Activated CD8-positive, alpha-beta T cell treated with anti-CD3 and anti-CD28 coated beads, Interleukin-2, amount 10 ng/mL, durations not matched to agents 7 days and 5 days (primary cell): ENCODE measurements around the gene SDK2. TPM values are rescaled to one million over a fixed set of nuclear protein-coding genes. Genes with fewer than 3 reads are reported as not detected.

Experiments used
- ATAC-seq: fragments of 150-1000 bp; cut with Tn5 transposase; one replicate; pipeline ENCODE4 v1.10.0; 2021; ENCODE audit warnings: moderate library complexity
- CTCF ChIA-PET: fragments of 350-600 bp; sonication (Branson Sonifier 250); formaldehyde crosslinking; loops from one replicate; lab custom pipeline; 2021; ENCODE audit warnings: antibody characterized with exemption; lab: Charles Lee
- POLR2A ChIA-PET: fragments of 350-600 bp; sonication (Branson Sonifier 250); formaldehyde crosslinking; loops from one replicate; lab custom pipeline; 2021; ENCODE audit warnings: antibody characterized with exemption; lab: Charles Lee
- DNase-seq: peaks from one replicate; pipeline ENCODE4 v3.0.0-alpha.2; 2020
- H3K27ac Mint-ChIP-seq: one replicate; pipeline ENCODE4 v1.8.0; 2021; ENCODE audit warnings: mild to moderate bottlenecking, mixed read lengths
- H3K27me3 Mint-ChIP-seq: one replicate; pipeline ENCODE4 v1.8.0; 2021; ENCODE audit warnings: low read depth, mixed read lengths
- H3K36me3 Mint-ChIP-seq: one replicate; pipeline ENCODE4 v1.8.0; 2021; ENCODE audit warnings: low read depth, mixed read lengths
- H3K4me1 Mint-ChIP-seq: one replicate; pipeline ENCODE4 v1.8.0; 2021; ENCODE audit warnings: low read depth, mixed read lengths
- H3K4me3 Mint-ChIP-seq: one replicate; pipeline ENCODE4 v1.8.0; 2021; ENCODE audit warnings: mild to moderate bottlenecking, mixed read lengths
- H3K9me3 Mint-ChIP-seq: one replicate; pipeline ENCODE4 v1.8.0; 2022; ENCODE audit warnings: mixed read lengths; ENCODE audit not compliant: insufficient read depth
- total RNA-seq, 2 experiments: library from RNA; stranded (reverse); gene quantifications; one replicate each; pipeline ENCODE4 v1.2.3, GENCODE V29; 2021

The SDK2 gene
- total RNA-seq, 2 experiments from 2014 or later = 18.4 to 20.0 TPM

DNA sequence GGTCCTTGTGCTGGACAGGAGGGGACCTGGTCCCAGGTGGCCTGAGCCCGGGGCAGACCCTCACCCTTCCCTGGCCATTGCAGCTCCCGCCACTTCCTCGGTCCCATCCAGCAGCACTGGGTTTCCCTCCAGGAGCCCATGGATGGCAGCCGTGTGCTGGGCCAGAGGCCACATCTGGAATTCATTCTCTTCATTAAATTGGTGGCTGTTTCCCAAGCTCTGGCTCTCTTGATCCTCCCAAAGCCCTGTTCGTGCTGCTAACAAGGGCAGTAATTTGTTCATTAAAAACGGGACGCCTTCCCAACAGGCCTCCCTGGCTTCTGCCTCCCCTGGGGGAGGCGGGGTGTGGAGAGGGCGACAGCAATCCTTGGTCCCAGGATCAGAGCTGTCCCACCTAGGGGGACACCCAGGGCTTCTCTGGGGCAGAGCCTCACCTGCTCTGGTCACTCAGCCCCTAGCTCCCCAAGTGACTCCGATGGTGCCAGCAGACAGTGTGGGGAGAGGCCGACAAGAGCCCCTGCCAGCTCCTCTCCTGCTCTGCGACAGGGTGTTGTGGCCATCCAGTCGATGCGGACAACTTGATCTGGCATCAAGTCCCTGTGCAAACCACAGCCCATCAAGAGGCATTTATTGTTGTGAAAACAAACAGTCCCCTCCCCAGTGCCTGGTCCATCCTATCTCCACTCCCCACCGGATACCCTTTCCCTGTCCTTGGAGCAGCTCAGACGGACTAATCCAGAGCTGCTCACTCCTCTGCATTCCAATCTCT lies 44.0 kb downstream of the SDK2 start:
- H3K36me3 Mint-ChIP-seq = peaks cover 3% of the 10 kb centered on the region
- H3K9me3 Mint-ChIP-seq = peaks cover 4% of the 10 kb centered on the region
- ChIA-PET POLR2A (no interaction called here), CTCF (no interaction called here)
- no peak for DNase-seq
- H3K4me3 Mint-ChIP-seq = no peak overlapping the region
- H3K27me3 Mint-ChIP-seq = no peaks in the 10 kb centered on the region
- no peak for ATAC-seq
- peaks cover 10% of the 10 kb centered on the region for H3K4me1 Mint-ChIP-seq
- no peak overlapping the region for H3K27ac Mint-ChIP-seq

DNA sequence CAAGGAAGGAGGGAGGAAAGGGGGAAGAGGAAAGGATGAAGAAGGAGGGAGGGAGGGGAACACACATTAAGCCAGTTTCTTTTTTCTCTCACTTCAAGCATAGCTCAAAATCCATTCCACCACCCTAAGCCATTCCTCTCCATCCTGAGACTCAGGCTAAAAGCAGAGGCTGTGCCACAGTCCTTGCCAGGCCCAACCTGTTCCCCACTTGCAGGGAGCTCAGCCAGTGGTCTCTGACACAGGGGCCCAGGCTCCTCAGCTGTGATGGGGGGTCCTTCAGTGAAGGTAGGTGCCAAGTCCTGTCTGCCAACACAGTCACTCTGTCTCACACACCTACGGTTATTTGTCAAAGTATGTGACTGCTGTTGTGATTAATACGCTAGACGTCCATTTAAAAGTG lies 44.6 kb downstream of the SDK2 start:
- Mint-ChIP-seq H3K36me3 (no peaks in the 10 kb centered on the region), H3K27ac (no peak overlapping the region), H3K4me3 (no peak overlapping the region), H3K4me1 (peaks cover 17% of the 10 kb centered on the region), H3K27me3 (no peaks in the 10 kb centered on the region), H3K9me3 (peaks cover 4% of the 10 kb centered on the region)
- ChIA-PET CTCF (no interaction called here), POLR2A (interaction anchor here (0.7 kb wide), 1 partner anchor 8 kb away, joined by 3 read pairs; no protein-coding TSS in a partner anchor)
- ATAC-seq (no peak), DNase-seq (no peak)

DNA sequence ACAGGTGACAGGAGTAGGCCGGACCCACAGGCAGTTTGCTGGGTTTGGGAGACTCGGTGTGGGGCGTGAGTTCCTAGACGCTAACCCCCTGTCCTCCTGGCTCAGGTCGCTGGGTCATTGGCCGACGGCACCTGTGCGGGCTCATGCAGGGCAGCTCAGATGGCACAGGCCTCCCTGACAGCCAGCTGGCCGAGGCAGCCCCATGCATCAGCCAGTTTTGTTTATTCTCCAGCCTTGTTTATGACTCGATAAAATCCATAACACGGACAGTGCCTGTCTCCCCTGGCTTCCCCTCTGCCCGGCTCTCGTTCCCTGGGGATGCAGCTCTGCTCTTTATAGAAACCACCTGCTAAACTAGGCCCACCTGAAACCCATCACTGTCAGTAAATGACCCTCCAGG lies 46.0 kb downstream of the SDK2 start:
- peaks cover 30% of the 10 kb centered on the region for H3K4me1 Mint-ChIP-seq
- no peaks in the 10 kb centered on the region for H3K36me3 Mint-ChIP-seq
- no peaks in the 10 kb centered on the region for H3K9me3 Mint-ChIP-seq

DNA sequence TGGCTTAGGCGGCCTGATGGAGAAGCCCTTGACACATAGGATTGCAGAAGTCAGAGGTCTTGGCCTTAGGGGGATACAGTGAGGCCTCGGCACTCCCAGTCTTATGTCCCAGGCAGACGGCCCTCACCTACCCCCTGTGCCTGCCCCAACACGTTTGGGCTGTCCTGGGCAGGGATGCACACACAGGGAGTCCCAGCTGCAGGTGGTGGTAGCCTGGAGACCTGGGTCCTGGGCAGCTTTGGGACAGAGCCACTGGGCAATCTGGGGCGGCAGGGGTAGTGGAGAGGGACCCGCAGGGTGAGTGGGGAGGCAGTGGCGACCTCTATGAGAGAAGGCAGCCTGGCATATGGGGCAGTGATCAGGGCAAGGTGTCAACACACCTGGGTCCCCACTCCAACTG lies 48.3 kb downstream of the SDK2 start:
- Mint-ChIP-seq H3K36me3 (peaks cover 3% of the 10 kb centered on the region), H3K27me3 (no peaks in the 10 kb centered on the region), H3K4me3 (no peak overlapping the region), H3K27ac (peak overlapping the region; percentile 61), H3K4me1 (peaks cover 53% of the 10 kb centered on the region), H3K9me3 (no peaks in the 10 kb centered on the region)
- no peak for DNase-seq
- POLR2A ChIA-PET = no interaction called here
- CTCF ChIA-PET = interaction anchor here (1.2 kb wide), 1 partner anchor 32 kb away, joined by 3 read pairs; no protein-coding TSS in a partner anchor
- no peak for ATAC-seq

More for the DNA sequence above, 46.0 kb downstream of the SDK2 start:
- no peak for DNase-seq
- Mint-ChIP-seq H3K27ac (peak overlapping the region; percentile 28), H3K4me3 (no peak overlapping the region), H3K27me3 (no peaks in the 10 kb centered on the region)
- ChIA-PET POLR2A (no interaction called here), CTCF (no interaction called here)
- no peak for ATAC-seq

DNA sequence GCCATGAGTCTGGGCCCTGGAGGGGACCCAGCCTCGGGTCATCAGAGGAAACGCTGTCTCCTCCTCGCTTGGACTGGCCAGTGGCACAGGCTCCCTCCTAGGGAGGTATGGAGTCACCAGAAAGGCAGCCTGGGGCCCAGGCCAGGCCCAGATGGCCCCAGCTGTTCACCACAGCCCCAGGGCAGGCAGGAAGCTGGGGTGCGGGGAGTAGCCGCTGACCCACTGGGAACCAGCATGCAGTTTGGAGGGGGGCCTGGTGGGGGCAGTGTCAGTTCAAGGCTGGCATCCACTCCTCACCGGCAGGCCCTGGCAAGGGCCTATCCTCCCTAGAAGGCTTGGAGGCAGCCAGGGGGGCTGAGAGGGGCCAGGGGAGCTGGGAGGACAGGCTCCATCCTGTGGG lies 48.8 kb downstream of the SDK2 start:
- Mint-ChIP-seq H3K27ac (no peak overlapping the region), H3K9me3 (no peaks in the 10 kb centered on the region), H3K36me3 (peaks cover 3% of the 10 kb centered on the region), H3K4me1 (peaks cover 56% of the 10 kb centered on the region), H3K27me3 (no peaks in the 10 kb centered on the region), H3K4me3 (no peak overlapping the region)
- CTCF ChIA-PET = interaction anchor here (1.2 to 1.3 kb wide), 2 partner anchors 31 to 114 kb away, joined by 3 read pairs; no protein-coding TSS in a partner anchor
- DNase-seq = peak; percentile 58
- POLR2A ChIA-PET = no interaction called here
- ATAC-seq = no peak

DNA sequence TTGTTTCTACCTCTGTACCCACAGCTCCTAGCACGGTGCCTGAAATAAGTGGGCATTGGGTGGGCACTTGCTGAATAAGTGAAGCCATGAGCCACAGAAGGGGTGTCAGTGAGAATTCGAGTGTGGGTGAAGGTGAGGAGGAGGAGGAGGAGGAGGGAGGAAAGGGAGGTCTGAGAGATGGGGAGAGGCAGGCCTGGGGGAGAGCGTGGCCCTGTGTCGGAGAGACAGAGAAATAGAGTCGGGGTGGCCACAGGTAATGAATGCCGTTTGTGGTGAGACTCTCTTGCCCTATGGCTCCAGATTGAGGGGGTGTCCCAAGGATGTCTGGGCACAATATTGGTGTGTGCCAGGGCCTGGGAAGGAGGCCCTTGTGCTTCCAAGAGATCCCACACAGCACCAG lies 49.2 kb downstream of the SDK2 start:
- Mint-ChIP-seq H3K36me3 (peaks cover 4% of the 10 kb centered on the region), H3K27me3 (no peaks in the 10 kb centered on the region), H3K9me3 (no peaks in the 10 kb centered on the region), H3K27ac (peak overlapping the region; percentile 89), H3K4me3 (no peak overlapping the region), H3K4me1 (peaks cover 61% of the 10 kb centered on the region)
- ChIA-PET POLR2A (no interaction called here), CTCF (interaction anchor here (1.3 kb wide), 1 partner anchor 115 kb away, joined by 3 read pairs; no protein-coding TSS in a partner anchor)
- no peak for DNase-seq
- ATAC-seq = no peak

DNA sequence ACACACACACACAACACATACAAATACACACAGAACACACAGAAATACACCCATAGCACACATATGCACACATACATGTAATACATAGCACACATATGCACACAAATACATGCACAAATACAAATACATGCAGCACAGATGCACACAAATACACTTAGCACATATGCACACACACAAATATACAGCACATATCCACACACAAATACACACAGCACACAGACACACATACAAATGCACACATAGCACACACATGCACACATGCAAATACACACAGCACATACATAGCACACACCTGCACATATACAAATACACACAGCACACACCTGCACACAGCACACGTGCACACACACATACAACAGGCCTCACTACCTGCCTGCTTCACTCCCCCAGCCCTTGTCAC lies 49.6 kb downstream of the SDK2 start:
- H3K4me1 Mint-ChIP-seq = peaks cover 65% of the 10 kb centered on the region
- H3K27me3 Mint-ChIP-seq = no peaks in the 10 kb centered on the region
- peaks cover 6% of the 10 kb centered on the region for H3K36me3 Mint-ChIP-seq
- H3K27ac Mint-ChIP-seq = peak overlapping the region; percentile 89
- DNase-seq (no peak), ATAC-seq (no peak)
- no peaks in the 10 kb centered on the region for H3K9me3 Mint-ChIP-seq
- ChIA-PET CTCF (interaction anchor here (1.3 kb wide), 1 partner anchor 115 kb away, joined by 3 read pairs; no protein-coding TSS in a partner anchor), POLR2A (no interaction called here)
- no peak overlapping the region for H3K4me3 Mint-ChIP-seq

DNA sequence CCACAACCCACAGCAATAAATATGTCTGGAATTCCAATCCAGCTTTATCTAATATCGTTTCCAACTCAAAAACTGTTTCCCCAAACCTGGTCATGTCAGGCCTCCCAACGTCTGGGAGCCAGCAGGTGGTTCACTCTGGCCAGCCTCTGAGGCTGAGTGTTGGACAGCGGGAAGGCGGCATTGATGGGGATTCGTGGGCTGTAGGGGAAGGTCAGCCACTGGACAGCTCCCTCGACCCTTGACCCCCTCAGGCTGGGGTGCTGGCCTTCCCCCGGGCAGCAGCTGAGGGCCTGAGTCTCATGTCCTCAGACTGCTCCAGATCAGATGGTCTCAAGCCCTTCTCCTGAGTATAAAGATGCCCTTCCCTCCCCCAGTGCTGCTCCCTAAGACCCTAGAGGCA lies 50.2 kb downstream of the SDK2 start:
- DNase-seq (no peak), ATAC-seq (no peak)
- Mint-ChIP-seq H3K27me3 (no peaks in the 10 kb centered on the region), H3K4me3 (no peak overlapping the region), H3K9me3 (no peaks in the 10 kb centered on the region), H3K36me3 (peaks cover 6% of the 10 kb centered on the region), H3K4me1 (peaks cover 71% of the 10 kb centered on the region), H3K27ac (peak overlapping the region; percentile 89)
- CTCF ChIA-PET = interaction anchor here (1.7 kb wide), 1 partner anchor 27 kb away, joined by 6 read pairs; no protein-coding TSS in a partner anchor
- POLR2A ChIA-PET = no interaction called here

DNA sequence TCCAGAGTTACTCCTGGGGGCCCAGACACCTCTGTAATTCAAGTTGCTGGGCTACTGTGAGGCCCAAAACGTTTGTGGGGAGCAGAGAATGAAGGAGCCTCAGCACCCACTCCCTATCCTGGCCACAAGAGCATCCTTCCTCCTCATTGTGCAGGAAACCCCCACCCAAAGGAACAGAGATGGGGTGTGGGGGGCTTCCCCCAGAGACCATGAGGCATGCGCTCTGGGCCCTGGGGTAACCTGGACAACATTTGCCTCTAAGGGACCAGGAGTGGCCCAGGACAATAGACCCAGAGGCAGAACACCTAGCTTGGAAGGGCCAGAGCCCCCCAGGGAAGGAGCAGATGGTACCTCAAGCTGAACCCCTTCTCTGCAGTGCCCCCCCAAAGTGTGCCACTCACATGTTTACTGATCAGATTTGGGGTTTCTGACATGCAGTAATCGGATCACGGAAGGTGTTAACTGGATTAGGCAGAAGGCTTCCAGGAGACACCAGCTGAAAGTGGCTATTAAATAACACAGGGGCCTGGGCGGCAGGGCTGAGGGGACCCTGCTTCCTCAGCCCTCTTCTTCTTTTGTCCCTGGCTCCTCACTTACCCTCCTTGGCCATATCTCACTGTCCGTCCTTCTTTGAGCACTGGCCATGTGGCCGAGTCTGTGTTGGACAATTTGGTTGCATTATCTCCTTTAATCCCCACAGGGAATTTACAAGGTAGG lies 50.8 kb downstream of the SDK2 start:
- Mint-ChIP-seq H3K27me3 (no peaks in the 10 kb centered on the region), H3K9me3 (no peaks in the 10 kb centered on the region), H3K4me1 (peaks cover 77% of the 10 kb centered on the region), H3K4me3 (peak overlapping the region; percentile 59), H3K36me3 (peaks cover 6% of the 10 kb centered on the region), H3K27ac (peak overlapping the region; percentile 89)
- ATAC-seq (no peak), DNase-seq (no peak)
- CTCF ChIA-PET = interaction anchor here (0.9 to 1.7 kb wide), 5 partner anchors 26 to 164 kb away, joined by 3 to 6 read pairs (median 4); no protein-coding TSS in a partner anchor
- POLR2A ChIA-PET = interaction anchor here (0.8 kb wide), 1 partner anchor 35 kb away, joined by 3 read pairs; no protein-coding TSS in a partner anchor

DNA sequence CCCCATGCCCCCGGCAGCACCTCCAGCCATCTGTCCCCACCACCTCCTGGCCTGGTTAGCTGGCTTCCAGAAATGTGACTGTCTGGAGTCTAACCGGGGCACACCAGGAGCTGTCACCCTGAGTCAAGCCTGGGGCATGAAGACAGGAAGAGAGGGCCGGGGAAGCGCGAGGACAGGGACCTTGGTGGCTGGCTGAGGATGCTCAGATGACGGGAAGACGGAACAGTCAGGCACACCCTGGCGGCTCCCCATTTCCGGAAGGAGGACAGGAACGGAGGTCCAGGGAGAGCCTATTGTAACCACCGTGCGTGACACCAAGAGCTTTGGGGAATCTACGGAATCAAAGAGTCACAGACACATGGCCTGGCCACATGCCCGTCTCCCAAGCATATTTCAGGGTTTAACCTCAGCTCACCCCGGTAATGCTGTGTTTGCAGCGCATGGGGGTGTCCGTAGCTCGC lies 51.7 kb downstream of the SDK2 start:
- Mint-ChIP-seq H3K27ac (peak overlapping the region; percentile 89), H3K27me3 (no peaks in the 10 kb centered on the region), H3K36me3 (peaks cover 8% of the 10 kb centered on the region), H3K4me3 (peak overlapping the region; percentile 59), H3K9me3 (no peaks in the 10 kb centered on the region), H3K4me1 (peaks cover 82% of the 10 kb centered on the region)
- ChIA-PET CTCF (interaction anchor here (0.9 to 1.7 kb wide), 7 partner anchors 25 to 222 kb away, joined by 3 to 6 read pairs (median 4); no protein-coding TSS in a partner anchor), POLR2A (interaction anchor here (0.8 to 2.1 kb wide), 2 partner anchors 25 to 36 kb away, joined by 3 to 8 read pairs; no protein-coding TSS in a partner anchor)
- DNase-seq (peak; percentile 37), ATAC-seq (peak; percentile 23)

DNA sequence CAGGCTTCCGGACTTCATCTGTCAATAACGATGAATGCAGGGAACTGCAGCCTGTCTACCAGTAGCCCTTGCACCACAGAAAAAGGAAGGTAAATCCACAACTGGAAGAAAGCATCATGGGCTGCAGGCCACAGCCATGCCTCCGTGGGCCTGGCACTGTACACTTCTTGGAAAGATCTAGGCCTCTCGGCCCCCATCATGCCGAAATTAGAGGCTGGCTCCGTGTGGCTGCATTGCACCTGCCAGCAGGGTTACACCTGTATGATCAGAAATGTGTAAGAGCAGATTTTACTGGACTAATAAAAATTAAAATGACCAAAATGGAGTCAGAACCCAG lies 52.2 kb downstream of the SDK2 start:
- peaks cover 8% of the 10 kb centered on the region for H3K36me3 Mint-ChIP-seq
- H3K4me3 Mint-ChIP-seq = peak overlapping the region; percentile 59
- H3K27me3 Mint-ChIP-seq = no peaks in the 10 kb centered on the region
- POLR2A ChIA-PET = interaction anchor here (1.2 to 2.1 kb wide), 3 partner anchors 7 to 41 kb away, joined by 3 to 8 read pairs (median 3); no protein-coding TSS in a partner anchor
- H3K4me1 Mint-ChIP-seq = peaks cover 87% of the 10 kb centered on the region
- DNase-seq (no peak), ATAC-seq (no peak)
- CTCF ChIA-PET = interaction anchor here (0.9 to 2.4 kb wide), 7 partner anchors 25 to 222 kb away, joined by 3 to 11 read pairs (median 4); no protein-coding TSS in a partner anchor
- H3K27ac Mint-ChIP-seq = peak overlapping the region; percentile 89
- no peaks in the 10 kb centered on the region for H3K9me3 Mint-ChIP-seq
